Calu3 (cell line): ENCODE measurements around the gene FOXS1. TPM values are rescaled to one million over a fixed set of nuclear protein-coding genes. Genes with fewer than 3 reads are reported as not detected.

Experiments
- BruUV-seq: library from RNA; stranded (reverse); fragments of 400-500 nt; replicated peaks from 2 replicates; lab custom pipeline; 2021; lab: Mats Ljungman, UMichigan
- CTCF ChIA-PET: fragments of 300-600 bp; sonication (Branson Sonifier 250); formaldehyde crosslinking; loops from one replicate; lab custom pipeline; 2022; ENCODE audit warnings: antibody characterized with exemption; lab: Charles Lee
- DNase-seq: peaks from one replicate; pipeline ENCODE4 v3.0.0; 2022
- H3K27ac Mint-ChIP-seq: one replicate; pipeline ENCODE4 v1.8.0; 2022; ENCODE audit warnings: mixed read lengths; ENCODE audit not compliant: unreplicated experiment
- H3K27me3 Mint-ChIP-seq: one replicate; pipeline ENCODE4 v1.8.0; 2022; ENCODE audit warnings: mixed read lengths; ENCODE audit not compliant: unreplicated experiment
- H3K36me3 Mint-ChIP-seq: one replicate; pipeline ENCODE4 v1.8.0; 2022; ENCODE audit warnings: mild to moderate bottlenecking, moderate library complexity, mixed read lengths; ENCODE audit not compliant: insufficient read depth, unreplicated experiment
- H3K4me1 Mint-ChIP-seq: one replicate; pipeline ENCODE4 v1.8.0; 2022; ENCODE audit warnings: mild to moderate bottlenecking, low read depth, mixed read lengths; ENCODE audit not compliant: unreplicated experiment
- H3K4me3 Mint-ChIP-seq: one replicate; pipeline ENCODE4 v1.8.0; 2022; ENCODE audit warnings: mild to moderate bottlenecking, low read depth, moderate library complexity, mixed read lengths; ENCODE audit not compliant: unreplicated experiment
- H3K9me3 Mint-ChIP-seq: one replicate; pipeline ENCODE4 v1.8.0; 2022; ENCODE audit warnings: low read depth, mixed read lengths; ENCODE audit not compliant: unreplicated experiment
- intact Hi-C: fragments of 100-400 bp; cut with micrococcal nuclease; formaldehyde crosslinking; loops from one replicate; pipeline ENCODE4 v1.10.0; 2022; ENCODE audit not compliant: unreplicated experiment
- total RNA-seq: library from RNA; stranded (reverse); gene quantifications from 2 replicates; pipeline ENCODE4 v1.2.3, GENCODE V29; 2022
- TF ChIP-seq, protein P1 (sequence below): fragments of 200-600 bp; IDR thresholded peaks from one replicate; pipeline ENCODE4 v1.8.0; 2022; ENCODE audit warnings: antibody characterized with exemption; ENCODE audit not compliant: unreplicated experiment

The FOXS1 gene
- total RNA-seq, 1 experiment from 2014 or later: not detected

DNA sequence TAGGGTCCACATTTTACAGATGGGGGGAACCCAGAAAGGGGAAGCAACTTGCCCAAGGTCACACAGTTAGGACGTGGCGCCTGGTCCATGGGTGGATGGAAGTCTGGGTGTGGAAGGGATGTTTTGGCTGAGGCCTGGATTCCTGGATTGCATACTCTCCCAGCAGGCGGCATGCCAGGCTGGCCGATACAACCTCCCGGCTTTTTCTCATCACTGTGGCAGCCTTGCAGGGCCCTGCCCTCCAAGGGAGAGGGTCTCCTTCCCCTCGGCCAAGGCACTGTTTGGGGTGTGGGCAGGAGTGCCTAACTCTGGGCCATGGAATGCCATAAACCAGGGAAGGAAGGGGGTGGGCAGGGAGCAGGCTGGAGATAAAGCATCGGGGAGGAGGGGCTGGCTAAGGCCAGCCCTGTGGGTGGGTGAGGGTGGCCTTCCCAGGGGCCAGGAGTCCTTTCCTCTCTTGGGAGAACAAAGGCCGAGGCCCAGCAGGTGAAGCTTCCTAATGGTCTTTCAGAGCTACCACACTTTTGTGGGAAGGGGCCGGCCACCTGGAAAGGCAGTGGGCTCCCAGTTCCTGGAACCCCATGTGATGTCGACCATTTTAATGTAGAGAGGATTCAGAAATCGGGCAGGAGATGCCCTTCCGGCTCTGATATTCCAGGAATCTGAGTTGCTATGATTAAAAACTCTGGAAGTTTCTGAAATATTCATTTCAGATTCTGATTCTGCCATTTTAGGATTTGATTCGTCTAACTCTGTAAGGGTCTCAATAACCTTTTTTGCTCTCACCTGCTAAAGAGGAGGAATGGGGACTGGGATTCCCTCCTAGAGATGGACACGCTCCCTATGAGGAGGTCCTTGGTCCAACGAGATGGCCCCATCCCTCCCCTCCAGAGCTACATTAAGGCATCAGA, 4.2 kb downstream of the FOXS1 start:
- TF ChIP-seq, protein P1, sequence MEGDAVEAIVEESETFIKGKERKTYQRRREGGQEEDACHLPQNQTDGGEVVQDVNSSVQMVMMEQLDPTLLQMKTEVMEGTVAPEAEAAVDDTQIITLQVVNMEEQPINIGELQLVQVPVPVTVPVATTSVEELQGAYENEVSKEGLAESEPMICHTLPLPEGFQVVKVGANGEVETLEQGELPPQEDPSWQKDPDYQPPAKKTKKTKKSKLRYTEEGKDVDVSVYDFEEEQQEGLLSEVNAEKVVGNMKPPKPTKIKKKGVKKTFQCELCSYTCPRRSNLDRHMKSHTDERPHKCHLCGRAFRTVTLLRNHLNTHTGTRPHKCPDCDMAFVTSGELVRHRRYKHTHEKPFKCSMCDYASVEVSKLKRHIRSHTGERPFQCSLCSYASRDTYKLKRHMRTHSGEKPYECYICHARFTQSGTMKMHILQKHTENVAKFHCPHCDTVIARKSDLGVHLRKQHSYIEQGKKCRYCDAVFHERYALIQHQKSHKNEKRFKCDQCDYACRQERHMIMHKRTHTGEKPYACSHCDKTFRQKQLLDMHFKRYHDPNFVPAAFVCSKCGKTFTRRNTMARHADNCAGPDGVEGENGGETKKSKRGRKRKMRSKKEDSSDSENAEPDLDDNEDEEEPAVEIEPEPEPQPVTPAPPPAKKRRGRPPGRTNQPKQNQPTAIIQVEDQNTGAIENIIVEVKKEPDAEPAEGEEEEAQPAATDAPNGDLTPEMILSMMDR: no peak
- Mint-ChIP-seq H3K27me3 (no peaks in the 10 kb centered on the region), H3K36me3 (peaks cover 3% of the 10 kb centered on the region), H3K27ac (peak overlapping the region; percentile 18), H3K9me3 (no peaks in the 10 kb centered on the region), H3K4me3 (no peak overlapping the region), H3K4me1 (peaks cover 22% of the 10 kb centered on the region)
- CTCF ChIA-PET: interaction anchor here (0.6 to 1.3 kb wide), 3 partner anchors 23 to 111 kb away, joined by 3 to 4 read pairs (median 4); no protein-coding TSS in a partner anchor
- intact Hi-C loops: no loop called here
- DNase-seq: no peak
- no TSS peak for BruUV-seq

DNA sequence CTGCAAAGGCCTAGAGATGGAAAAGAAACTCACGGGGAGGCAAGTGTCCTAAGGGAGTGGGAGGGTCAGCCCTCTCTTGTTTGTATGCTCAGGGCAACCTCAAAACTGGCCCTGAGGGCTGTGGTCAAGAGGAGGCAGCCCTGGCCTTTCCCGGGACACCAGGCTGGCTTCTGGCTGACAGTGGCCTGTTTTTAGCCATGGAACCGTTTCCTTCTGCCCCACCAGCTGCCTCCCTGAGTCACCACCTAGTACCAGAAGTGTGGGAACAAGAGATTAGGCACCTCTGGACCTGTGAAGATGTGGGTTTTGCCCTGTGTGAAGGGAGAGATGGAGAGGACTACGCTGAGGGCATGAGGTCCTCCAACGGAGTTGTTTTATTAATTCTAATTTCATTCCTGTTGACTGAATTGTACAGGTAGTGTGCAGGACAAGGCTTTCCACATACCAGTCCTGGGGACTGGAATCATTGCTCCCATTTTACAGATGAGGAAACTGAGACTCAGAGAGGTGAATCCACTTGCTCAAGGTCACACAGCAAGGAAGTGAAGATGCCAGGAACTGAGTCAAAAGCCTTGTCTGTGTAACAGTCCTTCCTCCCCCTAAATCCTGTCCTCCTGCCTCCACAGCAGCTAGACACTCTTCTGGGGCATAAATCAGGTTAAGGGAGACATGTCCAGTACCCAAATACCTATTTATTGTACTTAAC, 5.5 kb downstream of the FOXS1 start:
- intact Hi-C loops: loop anchor here (5.0 kb wide), 1 partner anchor 112 kb away; the partner anchor contains the start of gene PDRG1
- Mint-ChIP-seq H3K27ac (no peak overlapping the region), H3K4me3 (no peak overlapping the region), H3K4me1 (peaks cover 33% of the 10 kb centered on the region), H3K27me3 (no peaks in the 10 kb centered on the region), H3K36me3 (peaks cover 7% of the 10 kb centered on the region), H3K9me3 (no peaks in the 10 kb centered on the region)
- BruUV-seq: no TSS peak
- CTCF ChIA-PET: interaction anchor here (0.6 kb wide), 1 partner anchor 42 kb away, joined by 3 read pairs; no protein-coding TSS in a partner anchor
- no peak for DNase-seq
- TF ChIP-seq, protein P1: no peak

DNA sequence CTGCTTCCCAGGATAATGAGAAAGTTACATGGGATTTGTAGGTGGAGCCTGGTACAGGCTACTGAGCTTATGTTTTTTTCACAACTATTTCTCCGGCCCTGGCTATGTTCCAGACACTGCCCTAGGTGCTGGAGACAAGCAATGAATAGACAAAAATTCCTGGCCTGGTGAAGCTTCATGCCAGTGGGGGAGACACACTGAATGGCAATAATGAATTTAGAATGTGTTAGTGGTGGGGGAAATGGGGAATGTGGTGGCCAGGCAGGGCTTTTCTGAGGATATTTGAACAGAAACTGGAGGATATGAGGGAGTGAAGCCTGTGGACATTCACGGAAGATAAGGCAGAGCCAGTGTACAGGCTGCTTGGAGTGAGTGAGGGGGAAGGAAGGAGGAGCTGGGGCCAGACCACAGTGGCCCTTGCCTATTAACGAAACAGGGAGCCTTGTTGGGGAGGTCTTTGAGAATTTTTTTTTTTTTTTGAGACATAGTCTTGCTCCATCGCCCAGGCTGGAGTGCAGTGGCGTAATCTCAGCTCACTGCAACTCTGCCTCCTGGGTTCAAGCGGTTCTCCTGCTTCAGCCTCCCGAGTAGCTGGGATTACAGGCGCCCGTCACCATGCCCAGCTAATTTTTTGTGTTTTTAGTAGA, 6.6 kb downstream of the FOXS1 start:
- DNase-seq: no peak
- BruUV-seq: no TSS peak
- Mint-ChIP-seq H3K9me3 (no peaks in the 10 kb centered on the region), H3K4me3 (no peak overlapping the region), H3K36me3 (peaks cover 15% of the 10 kb centered on the region), H3K4me1 (peaks cover 33% of the 10 kb centered on the region), H3K27me3 (no peaks in the 10 kb centered on the region), H3K27ac (no peak overlapping the region)
- intact Hi-C loops: loop anchor here (5.0 kb wide), 1 partner anchor 114 kb away; the partner anchor contains the start of gene PDRG1
- TF ChIP-seq, protein P1: no peak
- CTCF ChIA-PET: interaction anchor here (0.5 to 1.7 kb wide), 7 partner anchors 8 to 1662 kb away, joined by 3 to 10 read pairs (median 3); no protein-coding TSS in a partner anchor

DNA sequence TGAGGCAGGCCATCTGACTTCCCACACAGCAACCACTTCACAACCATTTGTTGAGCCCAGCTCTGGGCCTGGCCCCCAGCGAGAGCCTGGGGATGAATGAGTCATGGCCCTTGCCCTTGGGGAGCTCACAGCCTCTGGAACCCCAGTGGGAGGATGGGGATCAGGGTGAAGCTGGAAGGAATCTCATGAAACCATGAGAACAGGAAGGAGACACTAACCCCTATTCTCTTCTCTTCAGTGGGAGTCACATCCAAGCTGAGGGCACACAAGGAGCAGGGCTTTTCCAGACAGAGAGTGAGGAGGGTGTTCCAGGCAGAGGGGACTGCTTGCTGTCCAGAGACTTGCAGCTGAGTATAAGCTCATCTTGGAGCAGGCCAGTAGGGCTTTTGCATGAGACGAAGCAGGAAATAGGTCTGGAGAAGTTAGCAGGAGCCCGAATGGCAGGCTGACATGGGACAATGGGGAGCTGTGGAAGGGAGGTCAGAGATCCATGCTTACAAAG, 7.5 kb downstream of the FOXS1 start:
- Mint-ChIP-seq H3K27me3 (no peaks in the 10 kb centered on the region), H3K36me3 (peaks cover 15% of the 10 kb centered on the region), H3K27ac (no peak overlapping the region), H3K4me1 (peaks cover 33% of the 10 kb centered on the region), H3K4me3 (no peak overlapping the region), H3K9me3 (no peaks in the 10 kb centered on the region)
- intact Hi-C loops: loop anchor here (5.0 kb wide), 1 partner anchor 114 kb away; the partner anchor contains the start of gene PDRG1
- TF ChIP-seq, protein P1: no peak
- BruUV-seq: no TSS peak
- CTCF ChIA-PET: interaction anchor here (0.9 to 1.7 kb wide), 4 partner anchors 9 to 16 kb away, joined by 3 to 10 read pairs (median 3); no protein-coding TSS in a partner anchor
- DNase-seq: no peak
